Stimulated activated naive CD4-positive, alpha-beta T cell (primary cell): Measurements from ENCODE around the gene C16orf74.
A peak's percentile ranks its signal among the peaks of the same experiment; 100 is the strongest.

Experiments used
- DNase-seq, 6 experiments: peaks; one replicate each; lab custom pipeline; 2025; lab: John Stamatoyannopoulos, UW

C16orf74 gene

DNA sequence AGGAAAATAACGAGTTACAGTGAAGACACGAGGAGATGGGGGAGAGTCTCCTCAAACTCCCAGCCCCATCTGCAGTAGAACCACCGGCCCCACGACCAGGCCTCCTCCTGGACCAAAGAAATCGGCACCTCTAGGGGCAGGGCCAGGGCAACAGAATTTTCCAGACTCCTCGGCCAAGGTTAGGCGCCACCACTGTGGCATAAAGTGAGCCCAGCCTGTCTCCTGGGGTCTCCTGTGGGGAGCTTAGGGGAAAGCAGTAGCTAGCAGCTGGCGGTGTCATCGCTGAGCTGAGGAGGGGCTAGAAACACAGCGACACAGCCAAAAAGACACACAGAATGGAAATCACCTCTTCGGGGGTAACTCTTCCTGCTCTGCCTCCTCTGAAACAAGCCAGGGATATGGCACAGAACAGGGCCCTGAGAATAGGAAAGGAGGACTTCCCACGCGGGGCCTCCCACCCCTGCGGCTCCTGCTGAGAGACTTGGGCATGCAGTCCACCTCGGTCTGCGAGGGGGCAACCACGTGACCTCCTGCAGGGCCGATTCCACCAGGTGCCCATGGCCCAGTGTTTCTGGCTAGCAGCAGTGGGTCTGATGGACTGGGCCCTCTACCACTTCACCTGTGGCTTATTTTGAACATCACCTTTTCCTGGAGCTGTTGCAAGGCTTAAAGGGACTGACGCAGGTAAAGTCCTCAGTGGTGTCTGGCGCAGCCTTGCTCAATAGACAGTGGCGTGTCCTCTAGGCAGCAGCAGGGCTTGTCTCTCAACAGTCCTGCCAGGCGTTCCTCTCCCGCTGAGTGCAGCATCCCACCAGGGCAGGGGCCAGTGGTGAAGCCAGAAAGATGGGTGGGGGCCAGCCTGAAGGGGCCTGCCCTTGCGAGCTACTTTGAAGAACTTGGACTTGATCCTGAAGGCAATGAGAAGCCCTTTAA is 55.4 kb downstream of the C16orf74 start:
- no peak for DNase-seq

DNA sequence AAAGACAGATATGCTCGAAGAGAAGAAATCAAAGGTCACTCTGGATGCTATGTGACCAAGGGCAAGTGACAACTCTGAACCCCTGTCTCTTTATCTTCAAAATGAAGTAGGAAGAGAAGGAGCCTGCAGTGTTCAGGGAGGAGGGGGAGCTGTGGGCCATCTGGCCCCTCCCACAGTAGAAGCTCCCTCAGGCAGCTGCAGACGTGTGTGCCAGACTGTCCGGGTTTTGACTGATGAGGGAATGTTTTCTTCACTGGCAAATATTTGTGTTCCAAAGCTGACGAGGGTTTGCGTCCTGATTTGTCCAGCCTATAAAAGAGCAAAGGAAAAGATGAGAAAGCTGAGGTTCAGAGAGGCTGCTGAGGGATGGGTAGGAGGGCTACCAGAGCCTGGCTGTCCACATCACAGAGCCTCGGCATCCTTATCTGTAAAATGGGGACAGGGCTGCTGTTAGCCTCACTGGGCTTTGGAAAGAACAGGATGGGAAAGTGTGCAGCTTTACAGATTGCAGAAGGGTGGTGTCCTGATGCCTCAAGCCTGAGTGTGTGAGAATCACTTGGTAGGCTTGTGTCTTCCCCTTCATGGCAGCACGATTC is 60.3 kb downstream of the C16orf74 start:
- DNase-seq, result no peak

DNA sequence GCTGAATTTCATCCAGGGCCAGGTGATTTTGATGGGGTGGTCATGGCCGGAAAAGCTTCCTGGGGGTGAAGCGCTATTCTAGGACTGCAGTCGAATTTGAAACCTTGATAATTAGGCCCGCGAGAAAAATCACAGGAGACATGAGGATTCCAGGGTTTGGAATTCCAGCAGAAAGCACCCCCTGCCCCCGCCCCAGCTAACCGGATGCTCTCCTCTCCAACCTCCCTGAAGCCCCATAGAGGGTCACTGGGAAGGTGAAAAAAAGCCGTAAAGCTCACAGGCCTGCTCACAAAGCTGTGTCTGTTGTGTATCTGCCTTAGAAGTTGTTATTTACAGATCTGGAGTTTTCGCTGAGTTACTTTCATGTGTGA is 61.0 kb downstream of the C16orf74 start:
- no peak for DNase-seq

DNA sequence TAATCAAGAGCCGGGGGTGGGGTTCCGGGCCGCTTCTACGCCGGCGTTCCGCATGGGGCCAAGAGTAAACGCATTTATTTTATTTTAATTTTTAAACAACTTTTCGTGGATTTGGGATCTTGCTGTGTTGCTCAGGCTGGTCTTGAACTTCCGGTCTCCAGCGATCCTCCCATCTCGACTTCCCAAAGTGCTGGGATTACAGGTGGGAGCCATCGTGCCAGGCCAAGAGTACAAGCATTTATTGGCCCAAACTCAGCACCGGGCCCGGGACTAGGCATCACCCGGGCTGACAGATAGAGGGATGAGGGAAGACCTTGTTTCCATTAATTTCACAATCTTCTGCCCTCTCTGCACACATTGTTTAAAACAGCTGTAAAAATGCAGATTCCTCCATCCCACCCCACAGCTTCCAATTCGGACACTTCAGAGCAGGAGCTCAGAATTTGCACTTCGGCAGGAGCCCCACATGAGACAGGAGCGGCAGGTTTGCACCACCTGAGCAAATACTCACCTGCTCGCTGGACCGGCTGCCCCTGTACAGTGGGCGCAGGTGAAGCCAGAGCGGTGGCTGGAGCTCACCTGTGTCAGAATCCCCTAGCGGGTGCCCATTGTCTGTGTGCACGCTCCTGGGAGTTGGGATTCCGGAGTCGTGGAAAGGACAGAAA is 61.5 kb downstream of the C16orf74 start:
- DNase-seq, result no peak

DNA sequence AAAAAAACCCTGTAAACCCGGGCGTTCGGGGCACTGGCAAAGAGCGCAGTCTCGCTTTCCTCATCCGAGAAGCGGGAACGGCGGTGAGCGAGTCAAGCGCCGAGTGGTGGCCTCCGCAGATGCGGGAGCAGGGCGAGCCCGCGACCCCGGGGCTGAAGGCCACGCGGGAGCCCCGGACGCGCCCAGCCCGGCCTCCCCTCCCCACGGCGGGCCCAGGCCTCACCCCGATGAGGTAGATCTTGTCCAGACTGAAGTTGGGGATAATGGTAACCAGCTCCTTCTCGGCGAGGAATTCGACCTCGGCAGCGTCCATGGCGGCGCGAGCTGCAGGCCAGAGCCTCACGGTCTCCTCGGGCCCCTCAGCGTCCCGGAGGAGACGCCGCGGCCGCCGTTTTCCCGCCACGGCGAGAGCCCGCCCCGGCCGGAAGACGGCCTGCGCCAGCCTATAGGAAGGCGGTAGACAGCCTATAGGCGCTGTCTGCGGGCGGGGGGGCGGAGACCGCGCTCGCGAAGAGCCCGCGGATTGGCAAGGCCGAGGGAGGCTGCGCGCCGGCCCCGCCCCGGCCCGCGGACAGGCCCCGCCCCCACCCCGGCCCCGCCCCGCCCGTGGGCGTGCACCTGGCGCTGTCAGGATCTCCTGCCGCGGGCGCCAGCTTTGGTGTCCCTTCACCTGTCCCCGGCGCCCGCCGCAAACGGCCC is 62.2 kb downstream of the C16orf74 start, which contains the start of gene GINS2:
Gene GINS2 (minus strand): TSS at position 369 of the 699 bp plus-strand sequence. CDS start 56 bp downstream, at position 313.
- peak; percentile 82 to 91 (median 88) for DNase-seq

DNA sequence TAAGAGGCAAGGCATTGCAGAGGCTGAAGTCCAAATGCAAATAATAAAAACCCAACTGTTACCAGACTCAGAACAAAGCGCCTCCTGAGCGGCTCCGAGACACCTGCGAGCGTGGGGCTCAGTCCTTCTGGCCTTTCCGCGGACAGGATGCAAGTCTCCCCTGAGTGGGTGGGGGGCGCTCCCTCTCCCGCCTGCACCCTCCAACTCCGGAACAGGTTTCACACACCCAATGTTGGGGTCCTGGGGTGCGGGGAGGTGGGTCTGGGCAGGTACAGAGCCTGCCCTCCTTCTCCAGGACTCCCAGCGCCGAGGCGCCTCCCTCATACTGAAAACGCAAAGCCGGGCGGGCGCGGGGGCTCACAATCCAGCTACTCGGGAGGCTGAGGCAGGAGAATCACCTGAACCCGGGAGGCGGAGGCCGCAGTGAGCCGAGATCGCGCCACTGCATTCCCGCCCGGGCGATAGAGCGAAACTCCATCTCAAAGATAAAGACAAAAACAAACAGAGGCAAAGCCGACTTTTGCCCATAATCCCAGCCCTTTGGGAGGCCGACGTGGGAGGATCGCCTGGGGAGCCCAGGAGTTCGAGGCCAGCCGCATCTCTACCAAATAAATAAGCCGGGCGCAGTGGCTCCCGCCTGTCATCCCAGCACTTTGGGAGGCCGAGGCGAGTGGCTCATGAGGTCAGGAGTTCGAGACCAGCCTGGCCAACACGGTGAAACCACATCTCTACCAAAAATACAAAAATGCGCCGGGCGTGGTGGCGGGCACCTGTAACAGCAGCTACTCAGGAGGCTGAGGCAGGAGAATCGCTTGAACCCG is 63.0 kb downstream of the C16orf74 start:
- no peak for DNase-seq

DNA sequence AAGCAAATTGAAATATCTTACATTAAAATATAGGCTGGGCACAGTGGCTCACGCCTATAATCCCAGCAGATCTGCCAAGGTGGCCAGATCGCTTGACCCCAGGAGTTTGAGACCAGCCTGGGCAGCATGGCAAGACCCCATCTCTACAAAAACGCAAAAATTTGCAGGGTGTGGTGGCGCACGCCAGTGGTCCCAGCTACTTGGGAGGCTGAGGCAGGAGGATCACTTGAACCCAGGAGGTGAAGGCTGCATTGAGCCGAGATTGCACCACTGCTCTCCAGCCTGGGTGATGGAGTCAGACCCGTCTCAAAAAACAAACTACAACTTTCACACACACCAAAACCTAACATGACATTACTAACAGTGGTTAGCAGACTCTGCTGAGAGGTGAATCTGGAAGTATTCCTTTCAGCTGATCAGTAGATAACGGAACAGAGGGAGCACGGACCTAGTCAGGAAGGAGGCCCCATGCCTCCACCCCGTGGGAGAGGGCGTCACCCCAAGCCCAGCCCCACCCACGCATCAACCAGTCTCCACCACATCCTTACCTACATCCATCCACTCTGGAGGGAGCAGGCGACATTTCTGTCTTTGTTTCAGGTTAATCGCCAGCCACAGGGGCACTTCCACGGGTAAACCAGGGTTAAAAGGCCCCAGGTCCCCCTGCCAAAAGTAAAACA is 63.8 kb downstream of the C16orf74 start:
- DNase-seq, result no peak

DNA sequence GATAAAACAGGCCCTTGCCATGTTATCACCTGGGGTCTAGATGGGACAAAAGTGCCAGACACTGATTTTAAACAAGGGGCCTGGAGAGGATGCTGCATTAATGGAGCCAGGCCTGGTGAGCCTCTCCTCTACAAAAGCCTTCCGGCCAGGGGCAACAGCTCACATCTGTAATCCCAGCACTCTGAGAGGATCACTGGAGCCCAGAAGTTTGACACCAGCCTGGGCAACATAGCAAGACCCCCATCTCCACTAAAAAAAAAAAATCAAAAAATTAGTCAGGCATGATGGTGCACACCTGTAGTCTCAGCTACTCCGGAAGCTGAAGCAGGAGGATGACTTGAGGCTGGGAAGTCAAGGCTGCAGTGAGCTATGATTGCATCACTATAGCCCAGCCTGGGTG is 65.6 kb downstream of the C16orf74 start:
- DNase-seq, result no peak

DNA sequence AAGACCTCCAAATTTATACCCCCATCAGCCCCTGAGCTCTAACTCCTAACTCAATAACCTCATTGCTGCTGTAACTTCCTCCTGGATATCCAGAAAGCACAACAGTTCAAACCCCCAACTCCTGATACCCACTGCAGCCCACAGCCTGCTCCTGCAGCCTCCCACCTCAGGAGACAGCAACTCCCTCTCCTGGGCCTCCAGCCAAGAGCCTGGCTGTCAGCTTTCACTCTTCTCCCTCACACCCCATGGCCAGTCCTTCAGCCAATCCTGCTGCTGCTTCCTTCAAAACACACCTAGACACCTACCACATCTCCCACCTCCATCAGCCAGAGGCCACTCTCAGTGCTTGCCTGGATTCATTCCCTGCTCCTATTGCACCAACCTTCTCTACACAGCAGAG is 67.5 kb downstream of the C16orf74 start:
- no peak for DNase-seq

DNA sequence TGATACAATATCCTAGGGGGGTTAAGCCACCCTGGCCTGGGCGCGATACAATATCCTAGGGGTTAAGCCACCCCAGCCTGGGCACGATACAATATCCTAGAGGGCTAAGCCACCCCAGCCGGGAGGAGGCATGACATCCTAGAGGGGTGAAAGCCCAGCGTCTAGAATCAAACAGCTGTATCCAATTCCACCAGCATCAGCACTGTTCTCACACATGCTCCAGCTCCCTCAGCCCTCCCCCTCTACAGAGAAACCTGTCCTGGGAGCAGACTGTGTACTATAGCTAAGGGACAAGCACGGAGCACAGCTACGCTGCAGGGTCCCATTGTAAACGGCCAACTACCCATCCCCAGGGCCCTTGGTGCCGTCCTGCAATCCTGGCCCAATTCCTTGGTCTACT is 68.4 kb downstream of the C16orf74 start:
- DNase-seq, result no peak

DNA sequence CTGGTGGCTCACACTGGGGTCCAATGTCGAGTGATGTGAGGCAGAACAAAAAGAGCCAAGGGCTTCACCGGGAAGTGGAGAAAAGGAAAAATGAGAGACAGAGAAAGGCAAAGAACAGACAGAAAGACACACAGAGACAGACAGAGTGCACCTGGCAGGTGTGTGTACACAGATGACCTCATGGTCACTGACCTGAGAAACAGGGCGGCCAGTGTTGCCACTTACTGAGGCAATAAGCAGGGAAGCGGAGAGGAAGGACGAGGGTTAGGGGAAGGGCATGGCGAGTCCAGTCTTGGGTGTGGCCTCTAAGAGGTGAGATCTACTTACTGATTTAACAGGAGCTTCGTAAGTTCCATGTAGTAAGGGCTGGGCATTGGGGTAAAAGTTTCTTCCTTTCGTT is 69.6 kb downstream of the C16orf74 start:
- no peak for DNase-seq

DNA sequence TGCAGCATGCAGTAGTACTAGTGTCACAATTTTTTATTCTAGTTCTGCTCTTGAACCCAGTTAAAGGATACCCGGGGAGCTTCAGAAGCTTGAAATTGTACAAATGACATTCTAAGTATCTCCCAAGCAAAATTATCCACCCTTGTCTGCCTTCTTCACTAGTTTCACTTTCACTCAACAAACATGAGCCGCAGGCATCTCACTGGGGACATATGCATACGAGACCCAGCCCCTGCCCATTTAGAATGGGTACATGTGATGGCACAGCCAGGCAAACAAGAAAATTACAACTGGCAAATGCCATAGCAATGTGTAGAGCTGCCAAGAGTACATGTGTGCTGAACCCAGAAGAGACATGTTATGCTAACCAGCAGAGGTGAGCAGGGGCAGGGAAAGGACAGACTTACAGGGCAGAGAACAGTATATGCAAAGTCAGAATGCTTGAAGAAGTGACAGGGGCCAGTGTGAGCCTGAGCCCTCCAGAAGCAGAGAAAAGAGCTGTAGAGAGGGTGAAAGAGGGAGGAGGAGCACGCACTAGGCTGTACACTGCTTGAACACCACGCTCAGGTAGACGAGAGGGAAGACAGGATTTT is 70.4 kb downstream of the C16orf74 start:
- no peak for DNase-seq

DNA sequence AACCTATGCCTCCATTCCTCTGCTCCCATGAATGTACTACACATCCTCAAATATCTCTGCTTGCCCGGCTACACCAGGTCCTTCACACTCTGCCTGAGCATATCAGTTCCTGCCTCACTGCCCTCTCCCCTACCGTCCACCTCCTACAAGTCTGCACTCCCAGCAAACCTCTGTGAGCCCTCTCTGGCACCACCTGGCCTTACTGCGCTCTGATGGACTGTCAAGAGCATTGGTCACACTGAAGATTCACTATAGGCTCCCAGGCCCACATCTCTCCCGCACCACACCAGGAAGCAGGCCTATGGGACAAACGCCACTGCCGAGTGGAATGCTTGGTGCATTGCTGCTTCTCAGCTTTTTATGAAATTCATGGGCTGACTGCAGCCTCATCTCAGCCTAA is 71.0 kb downstream of the C16orf74 start:
- no peak for DNase-seq

DNA sequence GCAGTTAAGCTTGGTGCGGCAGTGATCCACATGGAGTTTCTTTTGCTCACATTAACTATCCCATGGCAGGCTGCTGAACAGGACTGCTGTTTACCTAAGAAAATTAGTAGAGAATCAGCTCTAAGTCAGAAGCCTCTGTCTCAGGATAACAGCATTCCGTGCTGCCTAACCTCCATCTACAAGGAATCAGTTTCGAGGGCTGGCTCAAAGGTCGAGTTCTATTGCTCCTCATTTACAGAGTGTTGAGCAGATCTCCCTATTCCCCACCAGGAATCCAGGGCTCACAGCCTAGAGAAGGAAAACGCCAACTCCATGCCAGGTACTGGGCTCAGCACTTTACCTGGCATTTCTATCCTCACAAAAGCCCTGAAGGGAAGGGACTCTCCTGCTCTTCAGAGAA is 72.1 kb downstream of the C16orf74 start:
- no peak for DNase-seq

DNA sequence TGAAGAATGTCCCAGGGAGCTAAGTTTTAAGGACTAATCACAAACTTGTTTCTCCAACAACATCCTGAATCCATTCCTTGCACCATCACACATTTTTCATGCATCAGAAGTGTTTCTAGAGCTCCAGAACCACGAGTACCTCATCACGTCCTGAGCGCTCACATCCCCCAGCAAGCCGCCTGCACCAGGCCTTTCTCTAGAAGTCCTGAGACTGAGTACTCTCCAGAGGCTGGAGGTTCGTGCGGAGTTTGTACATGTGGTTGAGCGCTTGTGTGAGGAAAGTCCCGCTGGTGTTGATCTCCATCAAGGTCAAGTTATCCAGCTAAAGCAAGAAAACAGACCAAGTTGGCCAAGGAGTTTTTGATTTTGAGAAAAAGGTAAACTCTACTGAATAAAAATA is 72.9 kb downstream of the C16orf74 start:
- no peak for DNase-seq

DNA sequence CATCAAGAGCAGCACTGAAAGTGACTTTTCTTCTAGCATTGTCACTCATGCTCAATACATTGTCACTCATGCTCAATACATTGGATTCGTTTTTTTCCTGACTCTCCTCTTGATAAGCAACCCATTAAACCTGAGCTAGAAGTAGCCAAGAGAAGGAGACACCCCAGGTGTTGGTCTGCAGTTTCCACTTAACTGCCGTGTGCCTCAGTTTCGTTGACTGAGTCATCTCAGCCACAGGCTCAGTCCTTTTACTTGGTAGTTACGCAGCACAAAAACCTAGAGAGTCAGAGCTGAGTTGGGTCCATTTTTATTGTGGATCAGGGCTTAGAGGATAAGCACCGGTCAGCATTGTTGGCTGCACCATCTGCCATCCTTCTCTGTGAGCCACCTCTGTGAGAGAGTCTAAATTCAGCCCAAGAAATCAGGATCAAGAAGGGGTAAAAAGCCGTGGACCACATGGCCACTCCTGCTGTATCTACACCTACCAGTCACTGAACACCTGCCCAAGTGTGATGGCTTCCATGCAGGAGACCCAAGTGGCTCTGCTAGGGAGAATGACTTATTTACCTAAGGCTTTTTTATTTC is 73.4 kb downstream of the C16orf74 start:
- DNase-seq, result no peak

DNA sequence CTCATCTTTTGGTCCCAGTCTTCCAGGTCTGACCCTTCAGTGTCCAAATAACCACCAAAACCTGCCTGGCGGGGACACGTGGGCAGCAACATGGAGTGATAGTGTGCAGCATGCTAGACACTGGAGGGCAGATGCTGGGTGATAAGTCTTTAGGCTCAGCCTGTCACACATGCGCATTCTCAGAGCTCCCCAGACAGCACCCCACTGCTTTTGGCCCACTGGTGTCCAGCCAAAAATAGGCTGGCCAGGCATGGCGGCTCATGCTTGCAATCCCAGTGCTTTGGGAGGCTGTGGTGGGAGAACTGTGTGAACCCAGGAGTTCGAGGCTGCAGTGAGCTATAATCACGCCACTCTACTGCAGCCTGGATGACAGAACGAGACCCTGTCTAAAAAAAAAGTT is 74.4 kb downstream of the C16orf74 start:
- no peak for DNase-seq

DNA sequence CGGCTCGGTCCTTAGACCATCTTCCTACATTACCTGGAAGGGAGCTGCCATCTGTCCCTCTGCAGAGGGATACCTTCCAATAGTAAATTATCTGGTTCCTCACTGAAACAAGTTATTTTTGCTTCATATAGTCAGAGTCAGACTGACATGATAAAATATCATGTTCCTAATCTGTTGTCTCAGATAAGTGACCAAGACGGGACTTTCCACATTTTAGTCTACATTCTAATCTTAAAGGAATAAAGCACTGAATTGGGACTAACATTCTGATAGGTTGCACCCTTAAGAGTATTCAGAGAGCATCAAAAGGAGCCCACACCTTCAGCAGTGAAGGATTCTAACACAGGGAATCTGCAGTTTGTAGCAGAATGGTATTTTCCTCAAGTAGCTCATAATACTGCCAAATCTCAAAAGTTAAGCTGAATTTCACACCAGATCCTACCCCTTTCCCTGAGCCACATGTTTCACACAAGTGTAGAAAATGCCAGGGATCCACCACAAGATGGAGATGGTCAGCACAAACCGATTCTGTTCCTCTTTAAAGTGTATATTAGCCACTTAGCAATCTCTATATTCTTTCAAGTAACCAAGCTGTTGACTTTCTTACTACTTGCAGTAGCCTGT is 75.5 kb downstream of the C16orf74 start:
- DNase-seq, result no peak

DNA sequence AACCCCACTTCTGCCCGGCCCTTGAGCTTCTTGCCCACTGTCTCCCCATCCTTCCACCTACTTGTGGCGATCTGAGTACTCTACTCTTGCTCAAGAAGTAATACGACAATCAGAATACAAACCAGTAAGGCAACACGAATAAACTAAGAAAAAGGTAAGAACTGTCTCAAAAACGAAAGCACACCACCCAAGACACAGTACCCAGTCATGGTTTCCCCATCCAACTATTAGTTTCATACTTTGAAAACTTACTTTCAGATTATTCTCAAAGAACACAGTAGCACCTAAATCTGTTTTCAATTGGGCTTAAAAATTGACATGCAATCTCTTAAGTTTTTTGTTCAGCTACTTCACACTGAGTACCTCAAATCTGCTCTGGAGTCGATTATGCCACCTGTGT is 76.1 kb downstream of the C16orf74 start:
- no peak for DNase-seq

DNA sequence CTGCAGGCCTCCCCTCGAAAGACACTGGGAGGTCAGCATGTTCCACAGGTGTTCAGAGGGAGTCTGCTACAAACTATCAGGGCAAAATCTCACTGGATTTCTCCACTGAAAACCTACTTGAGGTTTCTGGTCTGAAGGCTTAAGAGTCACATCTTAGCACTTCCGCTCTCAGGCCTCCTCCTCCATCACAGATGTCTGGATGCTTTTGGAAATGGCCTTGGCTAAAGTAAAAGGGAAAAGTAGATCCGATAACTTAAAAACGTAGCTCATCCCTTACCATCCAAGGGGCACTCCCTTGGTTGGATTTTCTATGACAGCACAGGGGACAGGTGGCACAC is 76.5 kb downstream of the C16orf74 start:
- no peak for DNase-seq
